K562 (cell line): Measurements from ENCODE around the gene GCNT1.

Source experiments
- ASH1L ChIP-seq: fragments of 450-650 bp; IDR thresholded peaks from 2 replicates; pipeline ENCODE4 v1.6.1; 2018; ENCODE audit warnings: borderline replicate concordance, mild to moderate bottlenecking, low read depth; ENCODE audit not compliant: partially characterized antibody
- ATF7 ChIP-seq: fragments of 450-650 bp; IDR thresholded peaks from 2 replicates; pipeline ENCODE4 v1.7.1; 2014; ENCODE audit warnings: mild to moderate bottlenecking, moderate library complexity
- CBX3 ChIP-seq, 2 experiments: IDR thresholded peaks; 1 replicate in 1 of 2; 2 replicates in 1 of 2; pipeline ENCODE4 v1.6.1; 2012; ENCODE audit warnings: inconsistent platforms in 2 of 2, low read length in 2 of 2, borderline replicate concordance in 1 of 2, control low read depth in 1 of 2
- CEBPB ChIP-seq: fragments of 450-650 bp; IDR thresholded peaks from 2 replicates; pipeline ENCODE4 v1.6.1; 2016; ENCODE audit warnings: missing genetic modification characterization, missing compliant biosample characterization
- EZH2 ChIP-seq: IDR thresholded peaks from 2 replicates; pipeline ENCODE4 v1.6.1; 2012; ENCODE audit warnings: low read depth, mild to moderate bottlenecking, inconsistent platforms, low read length, borderline replicate concordance
- HDAC1 ChIP-seq, 2 experiments: fragments of 450-650 bp; IDR thresholded peaks; 2 replicates each; pipeline ENCODE4 v1.6.1; 2016 to 2017; ENCODE audit warnings: inconsistent platforms in 1 of 2, mild to moderate bottlenecking in 1 of 2, moderate library complexity in 1 of 2
- MAFK ChIP-seq: IDR thresholded peaks from 2 replicates; pipeline ENCODE4 v1.6.1; 2011; ENCODE audit warnings: low read length, improper control_type of control experiment
- POLR2A ChIP-seq: fragments of 450-650 bp; conservative IDR thresholded peaks from 2 replicates; pipeline ENCODE4 v1.6.1; 2016
- POLR2AphosphoS5 ChIP-seq: IDR thresholded peaks from 2 replicates; pipeline ENCODE4 v1.6.1; 2011; ENCODE audit warnings: mild to moderate bottlenecking, low read depth, low read length, moderate library complexity; ENCODE audit not compliant: control insufficient read depth, insufficient read depth
- TCF3 ChIP-seq: sonication (generic); formaldehyde crosslinking; IDR thresholded peaks from 2 replicates; pipeline ENCODE4 v1.4.0; 2020; ENCODE audit warnings: mild to moderate bottlenecking, missing genetic modification reagents
- ZKSCAN1 ChIP-seq: fragments of 150-350 bp; IDR thresholded peaks from 2 replicates; pipeline ENCODE4 v1.6.1; 2016; ENCODE audit warnings: low read depth, low read length
- ZNF780A ChIP-seq: fragments of 250-450 bp; sonication (Bioruptor Pico); IDR thresholded peaks from 2 replicates; pipeline ENCODE4 v1.5.0; 2021; ENCODE audit warnings: mild to moderate bottlenecking
- TF ChIP-seq, protein P1 (sequence below), 3 experiments: IDR thresholded peaks in 2 of 3; conservative IDR thresholded peaks in 1 of 3; 2 replicates each; pipeline ENCODE4 v1.5.1; 2011 to 2012; ENCODE audit warnings: low read length in 3 of 3, mild to moderate bottlenecking in 3 of 3, control low read depth in 2 of 3, improper control_type of control experiment in 1 of 3, inconsistent platforms in 1 of 3, low read depth in 1 of 3, mixed read lengths in 1 of 3, moderate library complexity in 1 of 3; ENCODE audit not compliant: insufficient read depth in 2 of 3
- TF ChIP-seq, protein P2 (sequence below): sonication (generic); formaldehyde crosslinking; IDR thresholded peaks from 2 replicates; pipeline ENCODE4 v1.8.0; 2023; ENCODE audit warnings: mild to moderate bottlenecking, missing genetic modification reagents

DNA sequence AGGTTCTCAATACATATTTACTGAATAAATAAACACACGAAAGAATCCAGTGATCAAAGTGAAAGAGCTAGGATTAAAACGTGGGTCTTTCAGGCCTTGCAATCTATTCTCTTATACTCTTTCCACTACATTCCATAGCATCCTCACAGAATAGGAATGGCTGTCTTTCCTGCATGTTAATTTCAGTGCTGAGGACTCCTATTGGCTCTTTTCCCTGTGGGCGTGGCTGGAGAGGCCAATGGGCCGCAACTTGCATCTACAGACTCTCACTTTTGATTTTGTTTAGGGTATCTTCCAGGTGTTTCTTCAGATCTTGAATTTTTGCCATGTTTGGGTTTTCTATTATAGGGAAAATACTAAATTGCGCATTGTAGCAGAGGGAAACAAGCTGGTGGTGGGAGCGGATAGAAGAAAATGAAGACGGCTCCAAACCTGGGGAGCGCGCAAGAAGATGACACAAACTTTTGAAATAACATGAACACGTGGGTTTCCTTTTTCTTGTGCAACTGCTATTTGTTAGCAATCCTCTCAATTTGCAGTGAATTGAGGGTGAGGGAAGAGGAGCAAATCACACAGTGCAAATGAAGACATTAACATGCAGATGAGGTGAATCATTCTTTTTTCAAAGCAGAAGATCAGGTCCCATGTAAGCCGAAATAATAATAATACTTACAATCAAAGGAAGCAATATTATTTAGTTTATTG, 93.9 kb downstream of the GCNT1 start:
- TF ChIP-seq, protein P1, sequence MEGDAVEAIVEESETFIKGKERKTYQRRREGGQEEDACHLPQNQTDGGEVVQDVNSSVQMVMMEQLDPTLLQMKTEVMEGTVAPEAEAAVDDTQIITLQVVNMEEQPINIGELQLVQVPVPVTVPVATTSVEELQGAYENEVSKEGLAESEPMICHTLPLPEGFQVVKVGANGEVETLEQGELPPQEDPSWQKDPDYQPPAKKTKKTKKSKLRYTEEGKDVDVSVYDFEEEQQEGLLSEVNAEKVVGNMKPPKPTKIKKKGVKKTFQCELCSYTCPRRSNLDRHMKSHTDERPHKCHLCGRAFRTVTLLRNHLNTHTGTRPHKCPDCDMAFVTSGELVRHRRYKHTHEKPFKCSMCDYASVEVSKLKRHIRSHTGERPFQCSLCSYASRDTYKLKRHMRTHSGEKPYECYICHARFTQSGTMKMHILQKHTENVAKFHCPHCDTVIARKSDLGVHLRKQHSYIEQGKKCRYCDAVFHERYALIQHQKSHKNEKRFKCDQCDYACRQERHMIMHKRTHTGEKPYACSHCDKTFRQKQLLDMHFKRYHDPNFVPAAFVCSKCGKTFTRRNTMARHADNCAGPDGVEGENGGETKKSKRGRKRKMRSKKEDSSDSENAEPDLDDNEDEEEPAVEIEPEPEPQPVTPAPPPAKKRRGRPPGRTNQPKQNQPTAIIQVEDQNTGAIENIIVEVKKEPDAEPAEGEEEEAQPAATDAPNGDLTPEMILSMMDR (IDR thresholded peaks at IDR 0.05 in 2 of 3, conservative IDR thresholded peaks at IDR 0.05 in 1 of 3; ENCODE audit: insufficient read depth in 2 of 3, low read depth in 1 of 3, low read length in 3 of 3), result no peak
- TF ChIP-seq ZKSCAN1 (no peak), CBX3 (IDR thresholded peaks at IDR 0.05; ENCODE audit: borderline replicate concordance in 1 of 2, low read length in 2 of 2) (no peak), ASH1L (no peak), EZH2 (no peak), POLR2A (no peak), TCF3 (CRISPR knock-in tag) (no peak), ZNF780A (CRISPR knock-in tag) (no peak), POLR2AphosphoS5 (no peak), ATF7 (no peak), HDAC1 (IDR thresholded peaks at IDR 0.05) (no peak), CEBPB (tag) (no peak), MAFK (no peak)
- TF ChIP-seq, protein P2, sequence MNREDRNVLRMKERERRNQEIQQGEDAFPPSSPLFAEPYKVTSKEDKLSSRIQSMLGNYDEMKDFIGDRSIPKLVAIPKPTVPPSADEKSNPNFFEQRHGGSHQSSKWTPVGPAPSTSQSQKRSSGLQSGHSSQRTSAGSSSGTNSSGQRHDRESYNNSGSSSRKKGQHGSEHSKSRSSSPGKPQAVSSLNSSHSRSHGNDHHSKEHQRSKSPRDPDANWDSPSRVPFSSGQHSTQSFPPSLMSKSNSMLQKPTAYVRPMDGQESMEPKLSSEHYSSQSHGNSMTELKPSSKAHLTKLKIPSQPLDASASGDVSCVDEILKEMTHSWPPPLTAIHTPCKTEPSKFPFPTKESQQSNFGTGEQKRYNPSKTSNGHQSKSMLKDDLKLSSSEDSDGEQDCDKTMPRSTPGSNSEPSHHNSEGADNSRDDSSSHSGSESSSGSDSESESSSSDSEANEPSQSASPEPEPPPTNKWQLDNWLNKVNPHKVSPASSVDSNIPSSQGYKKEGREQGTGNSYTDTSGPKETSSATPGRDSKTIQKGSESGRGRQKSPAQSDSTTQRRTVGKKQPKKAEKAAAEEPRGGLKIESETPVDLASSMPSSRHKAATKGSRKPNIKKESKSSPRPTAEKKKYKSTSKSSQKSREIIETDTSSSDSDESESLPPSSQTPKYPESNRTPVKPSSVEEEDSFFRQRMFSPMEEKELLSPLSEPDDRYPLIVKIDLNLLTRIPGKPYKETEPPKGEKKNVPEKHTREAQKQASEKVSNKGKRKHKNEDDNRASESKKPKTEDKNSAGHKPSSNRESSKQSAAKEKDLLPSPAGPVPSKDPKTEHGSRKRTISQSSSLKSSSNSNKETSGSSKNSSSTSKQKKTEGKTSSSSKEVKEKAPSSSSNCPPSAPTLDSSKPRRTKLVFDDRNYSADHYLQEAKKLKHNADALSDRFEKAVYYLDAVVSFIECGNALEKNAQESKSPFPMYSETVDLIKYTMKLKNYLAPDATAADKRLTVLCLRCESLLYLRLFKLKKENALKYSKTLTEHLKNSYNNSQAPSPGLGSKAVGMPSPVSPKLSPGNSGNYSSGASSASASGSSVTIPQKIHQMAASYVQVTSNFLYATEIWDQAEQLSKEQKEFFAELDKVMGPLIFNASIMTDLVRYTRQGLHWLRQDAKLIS (CRISPR knock-in tag), result no peak
